Measurements from ENCODE around the gene ANAPC15.

- no peak for TF ChIP-seq POLR2AphosphoS5 (IDR thresholded peaks at IDR 0.05)
- no peak for TF ChIP-seq CTCF (IDR thresholded peaks at IDR 0.05)
- no peak for TF ChIP-seq POLR2A (IDR thresholded peaks at IDR 0.05)
- TF ChIP-seq EP300 (IDR thresholded peaks at IDR 0.05), result no peak
Observed at GRCh38 chr11:72100009-72100408, 12.5 kb downstream of the ANAPC15 start.

All from upper lobe of left lung (tissue), 4 donors.